IMR-90 (cell line): ENCODE results near the gene EGLN1. TPM values are rescaled to one million over a fixed set of nuclear protein-coding genes. Genes with fewer than 3 reads are reported as not detected.

Source experiments
- ATAC-seq: fragments of 200-7000 bp; cut with Tn5 transposase; 2 replicates; pipeline ENCODE4 v1.9.1; 2020; ENCODE audit warnings: low read depth, mild to moderate bottlenecking, moderate library complexity
- BruUV-seq: library from RNA; stranded (reverse); fragments of 400-500 nt; replicated peaks from 2 replicates; lab custom pipeline; 2021; lab: Mats Ljungman, UMichigan
- CTCF ChIA-PET: fragments of 300-600 bp; formaldehyde crosslinking; extraction: SDS; loops from one replicate; lab custom pipeline; 2021; ENCODE audit warnings: antibody characterized with exemption; lab: Yijun Ruan, JAX
- POLR2A ChIA-PET: fragments of 300-600 bp; sonication (Branson Sonifier 250); formaldehyde crosslinking; loops from one replicate; lab custom pipeline; 2022; ENCODE audit warnings: antibody characterized with exemption; ENCODE audit not compliant: unreplicated experiment; lab: Charles Lee
- DNase-seq: peaks from one replicate; pipeline ENCODE4 v3.0.0; 2013
- H2AFZ ChIP-seq: replicated peaks from 2 replicates; pipeline ENCODE3; 2013; ENCODE audit warnings: low read length, mild to moderate bottlenecking; ENCODE audit not compliant: poor library complexity
- H2AK5ac ChIP-seq: 2 replicates; pipeline ENCODE4 v1.6.1; 2013; ENCODE audit warnings: low read depth, low read length, inconsistent platforms
- H2AK9ac ChIP-seq: replicated peaks from 2 replicates; pipeline ENCODE3; 2013; ENCODE audit warnings: mild to moderate bottlenecking, low read depth, low read length, moderate library complexity; ENCODE audit not compliant: poor library complexity
- H2BK120ac ChIP-seq: 2 replicates; pipeline ENCODE4 v1.6.1; 2013; ENCODE audit warnings: low read depth, low read length, inconsistent platforms
- H2BK15ac ChIP-seq: 3 replicates; pipeline ENCODE4 v1.6.1; 2013; ENCODE audit warnings: low read depth, low read length, inconsistent platforms
- H2BK20ac ChIP-seq: 2 replicates; pipeline ENCODE4 v1.6.1; 2013; ENCODE audit warnings: low read depth, mild to moderate bottlenecking, inconsistent platforms, low read length, moderate library complexity
- H2BK5ac ChIP-seq: 2 replicates; pipeline ENCODE4 v1.6.1; 2013; ENCODE audit warnings: mild to moderate bottlenecking, low read depth, low read length, inconsistent platforms; ENCODE audit not compliant: poor library complexity, severe bottlenecking
- H3K14ac ChIP-seq: replicated peaks from 2 replicates; pipeline ENCODE4 v1.6.1; 2013; ENCODE audit warnings: low read depth, low read length, inconsistent platforms
- H3K18ac ChIP-seq: 2 replicates; pipeline ENCODE4 v1.6.1; 2013; ENCODE audit warnings: low read depth, low read length, control low read depth
- H3K23ac ChIP-seq: 2 replicates; pipeline ENCODE4 v1.6.1; 2013; ENCODE audit warnings: low read depth, low read length, inconsistent platforms
- H3K27ac ChIP-seq: 2 replicates; pipeline ENCODE4 v1.5.1; 2013; ENCODE audit warnings: mild to moderate bottlenecking, control low read depth, low read length; ENCODE audit not compliant: insufficient read depth
- H3K27me3 ChIP-seq: 2 replicates; pipeline ENCODE4 v1.6.1; 2013; ENCODE audit warnings: low read length; ENCODE audit not compliant: control insufficient read depth, insufficient read depth
- H3K36me3 ChIP-seq: 2 replicates; pipeline ENCODE4 v1.6.1; 2013; ENCODE audit warnings: low read length, mixed read lengths; ENCODE audit not compliant: control insufficient read depth, insufficient read depth
- H3K4ac ChIP-seq: 2 replicates; pipeline ENCODE4 v1.6.1; 2013; ENCODE audit warnings: low read depth, low read length, inconsistent platforms
- H3K4me1 ChIP-seq: 2 replicates; pipeline ENCODE4 v1.6.1; 2013; ENCODE audit warnings: low read length, mixed read lengths; ENCODE audit not compliant: control insufficient read depth, insufficient read depth
- H3K4me2 ChIP-seq: 2 replicates; pipeline ENCODE4 v1.6.1; 2013; ENCODE audit warnings: low read depth, mild to moderate bottlenecking, control low read depth, low read length, moderate library complexity
- H3K4me3 ChIP-seq: 2 replicates; pipeline ENCODE4 v1.5.1; 2013; ENCODE audit warnings: low read depth, mild to moderate bottlenecking, control low read depth, low read length, moderate library complexity; ENCODE audit not compliant: insufficient read depth
- H3K56ac ChIP-seq: 2 replicates; pipeline ENCODE4 v1.6.1; 2013; ENCODE audit warnings: low read length, inconsistent platforms; ENCODE audit not compliant: insufficient read depth; ENCODE audit errors: extremely low read depth
- H3K79me1 ChIP-seq, 2 experiments: 2 replicates each; pipeline ENCODE4 v1.6.1; 2013; ENCODE audit warnings: low read length in 2 of 2, inconsistent platforms in 1 of 2, low read depth in 1 of 2
- H3K9ac ChIP-seq: 2 replicates; pipeline ENCODE4 v1.6.1; 2013; ENCODE audit warnings: low read depth, low read length, control low read depth
- H3K9me1 ChIP-seq: 2 replicates; pipeline ENCODE4 v1.6.1; 2013; ENCODE audit warnings: low read length, inconsistent platforms; ENCODE audit not compliant: insufficient read depth
- H3K9me3 ChIP-seq: 2 replicates; pipeline ENCODE4 v1.6.1; 2013; ENCODE audit warnings: low read length; ENCODE audit not compliant: control insufficient read depth, insufficient read depth
- H4K20me1 ChIP-seq: 2 replicates; pipeline ENCODE4 v1.6.1; 2013; ENCODE audit warnings: low read length, inconsistent platforms; ENCODE audit not compliant: insufficient read depth
- H4K5ac ChIP-seq: 2 replicates; pipeline ENCODE4 v1.6.1; 2013; ENCODE audit warnings: mild to moderate bottlenecking, low read depth, low read length, control low read depth
- H4K8ac ChIP-seq, 2 experiments: 2 replicates each; pipeline ENCODE4 v1.6.1; 2013; ENCODE audit warnings: low read depth in 2 of 2, low read length in 2 of 2, control low read depth in 1 of 2, inconsistent platforms in 1 of 2
- H4K91ac ChIP-seq: 2 replicates; pipeline ENCODE4 v1.6.1; 2013; ENCODE audit warnings: low read depth, low read length, inconsistent platforms; ENCODE audit not compliant: insufficient read depth
- BHLHE40 ChIP-seq: fragments of 150-350 bp; IDR thresholded peaks from 2 replicates; pipeline ENCODE4 v1.6.1; 2016; ENCODE audit warnings: mild to moderate bottlenecking, low read depth, low read length
- CEBPB ChIP-seq: IDR thresholded peaks from 2 replicates; pipeline ENCODE4 v1.6.1; 2012; ENCODE audit warnings: low read depth, low read length, improper control_type of control experiment
- CHD1 ChIP-seq: IDR thresholded peaks from 2 replicates; pipeline ENCODE4 v1.6.1; 2012; ENCODE audit warnings: low read depth, low read length, improper control_type of control experiment
- MAFK ChIP-seq: IDR thresholded peaks from 2 replicates; pipeline ENCODE4 v1.6.1; 2012; ENCODE audit warnings: low read depth, low read length, improper control_type of control experiment
- NFE2L2 ChIP-seq: fragments of 150-350 bp; IDR thresholded peaks from 2 replicates; pipeline ENCODE4 v1.6.1; 2016; ENCODE audit warnings: low read depth, mild to moderate bottlenecking, low read length
- SMC3 ChIP-seq: fragments of 150-350 bp; IDR thresholded peaks from 2 replicates; pipeline ENCODE4 v1.6.1; 2016; ENCODE audit warnings: low read depth, mild to moderate bottlenecking, antibody characterized with exemption, low read length, moderate library complexity
- WGBS, 2 experiments: methylation state at CpG; one replicate each; pipeline versions ENCODE4 v1.1.5 to v1.1.7; 2013; ENCODE audit warnings: missing lambda C conversion rate in 2 of 2; ENCODE audit not compliant: insufficient read length in 1 of 2; ENCODE audit errors: extremely low coverage in 2 of 2; 5-methylcytosine and 5-hydroxymethylcytosine counted together
- dilution Hi-C: fragments of 300-500 bp; cut with HindIII; formaldehyde crosslinking; loops from one replicate; pipeline ENCODE4 v1.14.3; 2018; ENCODE audit warnings: low sequenced_read_pairs; ENCODE audit not compliant: unreplicated experiment
- in situ Hi-C: fragments of 300-500 bp; cut with MboI; formaldehyde crosslinking; loops from 3 replicates; pipeline ENCODE4 v1.14.3; 2019; ENCODE audit warnings: low sequenced_read_pairs, inconsistent platforms, mixed read lengths
- intact Hi-C: fragments of 100-400 bp; cut with micrococcal nuclease; formaldehyde crosslinking; loops from 2 replicates; pipeline ENCODE4 v1.10.0; 2022
- polyA plus RNA-seq, 3 experiments: library from polyadenylated mRNA; depleted of rRNA; stranded (reverse); fragments of >200 nt; gene quantifications; 2 replicates each; pipeline ENCODE4 v1.2.3, GENCODE V29; 2012; ENCODE audit warnings: low replicate concordance in 1 of 3
- total RNA-seq: library from RNA; depleted of rRNA; stranded (reverse); fragments of >200 nt; gene quantifications from 2 replicates; pipeline ENCODE4 v1.2.3, GENCODE V29; 2012

Gene EGLN1
- total and polyA plus RNA-seq, 2 of the 4 experiments (the other 2 are of a cell fraction): 25.7 to 26.9 TPM

DNA sequence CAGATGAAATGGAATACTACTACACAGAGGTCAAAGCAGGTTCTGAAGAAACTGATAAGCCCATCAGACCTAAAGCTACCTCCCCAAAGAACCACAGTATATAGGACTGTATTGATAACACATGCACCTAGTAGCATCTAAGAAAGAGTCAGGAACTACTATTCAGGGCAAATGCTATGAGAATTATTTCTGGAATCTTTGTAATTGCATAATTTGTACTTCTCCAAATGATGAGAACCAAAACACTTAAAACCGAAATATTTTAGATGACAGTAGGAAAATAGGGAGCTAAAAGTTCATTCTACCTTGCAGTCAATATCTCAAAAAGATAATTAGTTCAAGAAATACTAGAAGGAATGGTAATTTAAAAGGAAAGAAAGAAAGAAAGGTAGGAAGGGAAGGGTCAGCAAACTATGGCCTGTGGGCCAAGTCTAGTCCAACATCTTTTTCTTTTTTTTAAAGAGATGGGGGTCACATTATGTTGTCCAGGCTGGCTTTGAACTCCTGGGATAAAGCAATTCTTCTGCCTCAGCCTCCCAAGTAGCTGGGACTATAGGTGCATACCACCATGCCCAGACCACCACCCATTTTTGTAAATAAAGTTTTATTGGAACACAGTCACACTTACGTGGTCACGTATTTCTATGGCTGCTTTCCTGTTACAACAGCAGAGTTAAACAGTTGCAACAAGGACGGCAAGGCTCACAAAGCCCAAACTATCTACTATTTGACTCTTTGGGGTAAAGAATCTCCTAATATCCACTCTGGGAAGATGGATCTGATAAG lies 24.0 kb downstream of the EGLN1 start:
- no peak for TF ChIP-seq CEBPB
- TF ChIP-seq MAFK: no peak
- no peak for TF ChIP-seq NFE2L2
- no peak for TF ChIP-seq BHLHE40
- no peak for TF ChIP-seq SMC3
- no peak for TF ChIP-seq CHD1
- Histone ChIP-seq H3K4me2 (no peak overlapping the region), H4K91ac (no peak overlapping the region), H3K4ac (no peak overlapping the region), H2AK9ac (no peak overlapping the region), H2BK5ac (no peak overlapping the region), H3K36me3 (no peaks in the 10 kb centered on the region), H4K5ac (no peak overlapping the region), H3K9ac (no peak overlapping the region), H2BK20ac (no peak overlapping the region), H3K9me3 (no peaks in the 10 kb centered on the region), H2AK5ac (no peak overlapping the region), H3K27ac (no peak overlapping the region), H2BK120ac (no peak overlapping the region), H2AFZ (no peak overlapping the region), H4K8ac (no peak overlapping the region), H3K56ac (no peak overlapping the region), H3K4me1 (peaks cover 6% of the 10 kb centered on the region), H3K14ac (no peak overlapping the region), H2BK15ac (no peak overlapping the region), H3K27me3 (no peaks in the 10 kb centered on the region), H3K23ac (no peak overlapping the region), H4K20me1 (peaks cover 38% of the 10 kb centered on the region), H3K18ac (no peak overlapping the region), H3K79me1 (peaks cover 21 to 60% of the 10 kb centered on the region in 2 experiments), H3K9me1 (0 out of 2 replicates have a peak, but pooled peaks cover 2% of the 10 kb centered on the region), H3K4me3 (no peak overlapping the region)
- no CpG with 5 or more reads among the region's 4 CpGs for WGBS, 2 experiments
- ChIA-PET CTCF (no interaction called here), POLR2A (no interaction called here)
- ATAC-seq (no peak), DNase-seq (no peak)
- dilution Hi-C loops: no loop called here
- in situ Hi-C loops: no loop called here
- intact Hi-C loops: no loop called here
- no TSS peak for BruUV-seq
